ENCODE measurements around the gene IGSF23.

DNA sequence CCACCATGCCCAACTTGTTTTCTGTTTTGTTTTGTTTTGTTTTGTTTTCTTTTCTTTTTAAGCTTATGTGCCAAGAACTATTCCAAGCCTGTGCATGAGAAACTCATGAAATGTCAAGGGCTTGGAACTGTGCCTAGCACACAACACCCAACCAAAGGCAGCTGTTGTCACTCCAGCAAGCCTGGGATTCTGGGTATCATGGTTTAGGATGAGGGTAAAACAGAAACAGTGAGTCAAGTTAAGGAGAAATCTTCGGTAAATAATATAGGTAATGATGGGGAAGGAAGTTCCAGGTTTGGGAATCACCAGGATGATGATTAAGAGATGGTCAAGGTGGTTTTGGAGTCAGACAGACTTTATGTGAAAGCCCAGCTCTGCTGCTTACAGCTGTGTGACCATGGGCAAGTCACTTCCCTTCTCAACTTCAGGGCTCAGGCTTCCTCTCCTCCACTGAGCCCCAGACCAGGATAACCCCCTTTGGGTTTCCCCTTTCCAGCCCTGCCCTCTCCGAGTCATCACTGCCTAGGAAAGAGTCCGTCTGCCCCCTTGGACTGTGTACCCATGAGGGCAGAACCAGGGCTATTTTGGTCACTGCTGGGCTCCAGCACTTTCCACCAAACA is 35.4 kb downstream of the IGSF23 start:
- TF ChIP-seq, protein P1, sequence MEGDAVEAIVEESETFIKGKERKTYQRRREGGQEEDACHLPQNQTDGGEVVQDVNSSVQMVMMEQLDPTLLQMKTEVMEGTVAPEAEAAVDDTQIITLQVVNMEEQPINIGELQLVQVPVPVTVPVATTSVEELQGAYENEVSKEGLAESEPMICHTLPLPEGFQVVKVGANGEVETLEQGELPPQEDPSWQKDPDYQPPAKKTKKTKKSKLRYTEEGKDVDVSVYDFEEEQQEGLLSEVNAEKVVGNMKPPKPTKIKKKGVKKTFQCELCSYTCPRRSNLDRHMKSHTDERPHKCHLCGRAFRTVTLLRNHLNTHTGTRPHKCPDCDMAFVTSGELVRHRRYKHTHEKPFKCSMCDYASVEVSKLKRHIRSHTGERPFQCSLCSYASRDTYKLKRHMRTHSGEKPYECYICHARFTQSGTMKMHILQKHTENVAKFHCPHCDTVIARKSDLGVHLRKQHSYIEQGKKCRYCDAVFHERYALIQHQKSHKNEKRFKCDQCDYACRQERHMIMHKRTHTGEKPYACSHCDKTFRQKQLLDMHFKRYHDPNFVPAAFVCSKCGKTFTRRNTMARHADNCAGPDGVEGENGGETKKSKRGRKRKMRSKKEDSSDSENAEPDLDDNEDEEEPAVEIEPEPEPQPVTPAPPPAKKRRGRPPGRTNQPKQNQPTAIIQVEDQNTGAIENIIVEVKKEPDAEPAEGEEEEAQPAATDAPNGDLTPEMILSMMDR (conservative IDR thresholded peaks at IDR 0.05; ENCODE audit: low read depth, low read length), result no peak
- no peak for TF ChIP-seq NFE2L2 (IDR thresholded peaks at IDR 0.05; ENCODE audit: low read depth, low read length)
- no peak for TF ChIP-seq RAD21 (IDR thresholded peaks at IDR 0.05; ENCODE audit: low read length)
- no peak for TF ChIP-seq CHD1 (IDR thresholded peaks at IDR 0.05; ENCODE audit: low read depth, low read length)

Data from IMR-90 (cell line).